Measurements from ENCODE around the gene MINDY4. TPM values are rescaled to one million over a fixed set of nuclear protein-coding genes. Genes with fewer than 3 reads are reported as not detected.

MINDY4 gene
- polyA plus RNA-seq, 3 donors = 0.15 to 0.17 TPM; not detected in 1

DNA sequence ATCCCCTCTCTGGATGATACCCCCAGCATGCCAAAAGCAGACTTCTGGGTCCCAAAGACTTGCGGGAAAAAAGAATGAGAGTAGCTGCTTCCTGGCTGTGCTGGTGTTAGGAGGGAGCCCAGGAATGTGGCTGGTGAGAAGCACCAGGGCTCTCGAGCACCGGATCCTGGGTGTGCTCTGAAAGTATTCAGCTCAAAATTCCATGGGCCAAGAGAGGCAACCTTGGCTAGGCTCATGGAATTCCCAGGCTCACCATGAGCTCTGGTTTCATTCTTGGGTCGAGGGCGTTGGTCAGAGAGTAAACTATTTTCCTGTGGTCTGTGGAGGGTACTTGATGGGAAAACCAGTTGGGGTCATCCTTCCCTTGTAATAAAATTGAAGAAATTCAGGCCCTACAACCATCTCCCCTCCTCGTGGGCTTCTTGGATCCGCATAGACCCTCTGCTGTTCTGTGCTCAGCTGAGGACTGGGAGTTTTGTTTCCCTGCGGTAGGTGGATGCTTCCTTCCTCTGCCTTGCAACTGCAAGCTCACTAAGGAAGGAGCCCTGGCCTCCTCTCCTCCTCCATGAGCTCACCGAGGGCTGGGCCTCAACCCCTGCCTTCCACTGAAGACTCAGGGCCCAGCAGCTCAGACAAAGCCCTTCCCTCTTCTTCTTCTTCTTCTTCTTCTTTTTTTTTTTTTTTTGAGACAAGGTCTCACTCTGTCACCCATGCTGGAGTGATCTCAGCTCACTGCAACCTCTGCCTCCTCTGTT is 106.0 kb downstream of the MINDY4 start:
- 90% methylated on average over 4 of the region's 9 CpGs for WGBS (ENCODE audit: insufficient coverage)
- no peak overlapping the region for H3K4me3 ChIP-seq (replicated peaks in 1 of 3; ENCODE audit: low read depth in 2 of 3, low read length in 3 of 3)
- H3K9me3 ChIP-seq (replicated peaks in 1 of 2; ENCODE audit: control insufficient read depth in 1 of 2, insufficient read depth in 1 of 2, low read length in 2 of 2) = peaks cover 0 to 3% of the 10 kb centered on the region in 2 donors
- Mint-ChIP-seq H3K4me3 (no peak overlapping the region), H3K27ac (peak overlapping the region in 1 of 7 donors; percentile 63), H3K36me3 (no peaks in the 10 kb centered on the region), H3K4me1 (peaks cover 2% of the 10 kb centered on the region), H3K9me3 (peaks cover 0 to 5% (median 0%) of the 10 kb centered on the region in 7 donors), H3K27me3 (ENCODE audit: low read depth in 3 of 3) (peaks cover 0 to 2% (median 2%) of the 10 kb centered on the region in 3 donors)
- H3K9ac ChIP-seq (ENCODE audit: insufficient read depth, low read length, poor library complexity, severe bottlenecking) = no peak overlapping the region
- H3K27ac ChIP-seq (ENCODE audit: low read depth in 1 of 2, low read length in 2 of 2) = no peak overlapping the region
- no peak for TF ChIP-seq CTCF (IDR thresholded peaks at IDR 0.05)
- no peak for DNase-seq
- H3K4me2 ChIP-seq (replicated peaks; ENCODE audit: extremely low read depth, low read length, poor library complexity, severe bottlenecking) = no peak overlapping the region
- H2AFZ ChIP-seq (ENCODE audit: insufficient read depth, low read depth, low read length, poor library complexity, severe bottlenecking) = no peak overlapping the region
- H3K27me3 ChIP-seq (ENCODE audit: control insufficient read depth in 2 of 2, insufficient read depth in 2 of 2, low read length in 2 of 2) = no peaks in the 10 kb centered on the region
- H3K4me1 ChIP-seq (ENCODE audit: control insufficient read depth in 1 of 2, insufficient read depth in 2 of 2, low read length in 2 of 2) = no peaks in the 10 kb centered on the region
- H4K20me1 ChIP-seq (ENCODE audit: insufficient read depth, low read length) = no peaks in the 10 kb centered on the region
- H3K79me2 ChIP-seq (ENCODE audit: insufficient read depth, low read length) = no peaks in the 10 kb centered on the region
- H3K36me3 ChIP-seq (replicated peaks in 1 of 2; ENCODE audit: control insufficient read depth in 1 of 2, insufficient read depth in 2 of 2, low read length in 2 of 2) = no peaks in the 10 kb centered on the region
- intact Hi-C loops (cut with micrococcal nuclease) = no loop called here

GRCh38 chr7:30877993-30878392 is 106.8 kb downstream of the MINDY4 start:
- Histone ChIP-seq H3K4me2 (replicated peaks; ENCODE audit: extremely low read depth, low read length, poor library complexity, severe bottlenecking) (no peak overlapping the region), H3K36me3 (replicated peaks in 1 of 2; ENCODE audit: control insufficient read depth in 1 of 2, insufficient read depth in 2 of 2, low read length in 2 of 2) (no peaks in the 10 kb centered on the region), H3K4me3 (replicated peaks in 1 of 3; ENCODE audit: low read depth in 2 of 3, low read length in 3 of 3) (no peak overlapping the region), H3K9me3 (replicated peaks in 1 of 2; ENCODE audit: control insufficient read depth in 1 of 2, insufficient read depth in 1 of 2, low read length in 2 of 2) (peaks cover 0 to 3% of the 10 kb centered on the region in 2 donors), H3K79me2 (ENCODE audit: insufficient read depth, low read length) (no peaks in the 10 kb centered on the region), H3K4me1 (ENCODE audit: control insufficient read depth in 1 of 2, insufficient read depth in 2 of 2, low read length in 2 of 2) (no peaks in the 10 kb centered on the region), H2AFZ (ENCODE audit: insufficient read depth, low read depth, low read length, poor library complexity, severe bottlenecking) (no peak overlapping the region), H3K27ac (ENCODE audit: low read depth in 1 of 2, low read length in 2 of 2) (no peak overlapping the region), H3K27me3 (ENCODE audit: control insufficient read depth in 2 of 2, insufficient read depth in 2 of 2, low read length in 2 of 2) (no peaks in the 10 kb centered on the region), H4K20me1 (ENCODE audit: insufficient read depth, low read length) (no peaks in the 10 kb centered on the region), H3K9ac (ENCODE audit: insufficient read depth, low read length, poor library complexity, severe bottlenecking) (no peak overlapping the region)
- Mint-ChIP-seq H3K36me3 (no peaks in the 10 kb centered on the region), H3K27ac (no peak overlapping the region), H3K4me1 (peaks cover 2% of the 10 kb centered on the region), H3K9me3 (peaks cover 0 to 5% (median 0%) of the 10 kb centered on the region in 7 donors), H3K27me3 (ENCODE audit: low read depth in 3 of 3) (peaks cover 0 to 3% (median 2%) of the 10 kb centered on the region in 3 donors), H3K4me3 (no peak overlapping the region)
- no peak for TF ChIP-seq CTCF (IDR thresholded peaks at IDR 0.05)
- DNase-seq = no peak
- intact Hi-C loops (cut with micrococcal nuclease) = no loop called here
- 96% methylated on average over 2 of the region's 5 CpGs for WGBS (ENCODE audit: insufficient coverage)
